ENCODE measurements around the gene KIF3B. TPM values are rescaled to one million over a fixed set of nuclear protein-coding genes. Genes with fewer than 3 reads are reported as not detected.

KIF3B gene
- polyA plus RNA-seq, 1 donor (not counting 4 experiments of a cell fraction or from before 2014, with no cell fraction given): 20.3 TPM

- TF ChIP-seq CTCF (optimal IDR thresholded peaks at IDR 0.05 in 1 of 3, IDR thresholded peaks at IDR 0.05 in 1 of 3, conservative IDR thresholded peaks at IDR 0.05 in 1 of 3; ENCODE audit: extremely low read depth in 1 of 3, insufficient read depth in 2 of 3, low read length in 3 of 3) (no peak), EZH2 (IDR thresholded peaks at IDR 0.05; ENCODE audit: low read length) (no peak)
- Histone ChIP-seq H3K36me3 (ENCODE audit: control insufficient read depth in 2 of 2, extremely low read depth in 1 of 2, insufficient read depth in 2 of 2, low read length in 2 of 2) (peaks cover 0 to 3% of the 10 kb centered on the region in 2 experiments), H3K27ac (ENCODE audit: control insufficient read depth, insufficient read depth, low read length) (no peak overlapping the region), H3K4me1 (ENCODE audit: control insufficient read depth, extremely low read depth, insufficient read depth, low read length) (no peaks in the 10 kb centered on the region), H3K27me3 (ENCODE audit: control insufficient read depth, extremely low read depth, insufficient read depth, low read length) (no peaks in the 10 kb centered on the region), H3K4me2 (ENCODE audit: control insufficient read depth, extremely low read depth, insufficient read depth, low read depth, low read length) (no peak overlapping the region), H3K9ac (ENCODE audit: control insufficient read depth, extremely low read depth, insufficient read depth, low read length) (no peak overlapping the region), H2AFZ (ENCODE audit: control insufficient read depth, low read length) (no peak overlapping the region), H3K79me2 (ENCODE audit: control insufficient read depth, insufficient read depth, low read length) (no peaks in the 10 kb centered on the region), H3K4me3 (ENCODE audit: control insufficient read depth in 2 of 3, extremely low read depth in 1 of 3, insufficient read depth in 2 of 3, low read depth in 1 of 3, low read length in 3 of 3) (no peak overlapping the region), H3K9me3 (ENCODE audit: control insufficient read depth, low read depth, low read length) (no peaks in the 10 kb centered on the region), H4K20me1 (ENCODE audit: control insufficient read depth, extremely low read depth, insufficient read depth, low read length) (no peaks in the 10 kb centered on the region), H3K9me1 (ENCODE audit: control insufficient read depth, extremely low read depth, insufficient read depth, low read length) (no peaks in the 10 kb centered on the region)
- dilution Hi-C loops (cut with MboI; ENCODE audit: extremely low pct_ligation_motif_present, low sequenced_read_pairs): no loop called here
- no peak for FAIRE-seq
- no peak for DNase-seq (ENCODE audit: low read depth, low spot score)
These were observed 26.8 kb downstream of the KIF3B start for GRCh38 chr20:32304131-32304746.

GRCh38 chr20:32312718-32313424 lies 35.4 kb downstream of the KIF3B start:
- no peaks in the 10 kb centered on the region for H3K27me3 ChIP-seq (ENCODE audit: control insufficient read depth, extremely low read depth, insufficient read depth, low read length)
- H3K9ac ChIP-seq (ENCODE audit: control insufficient read depth, extremely low read depth, insufficient read depth, low read length): no peak overlapping the region
- no peaks in the 10 kb centered on the region for H3K9me1 ChIP-seq (ENCODE audit: control insufficient read depth, extremely low read depth, insufficient read depth, low read length)
- no peak for DNase-seq (ENCODE audit: low read depth, low spot score)
- no peak overlapping the region for H2AFZ ChIP-seq (ENCODE audit: control insufficient read depth, low read length)
- TF ChIP-seq EZH2 (IDR thresholded peaks at IDR 0.05; ENCODE audit: low read length): no peak
- TF ChIP-seq CTCF (optimal IDR thresholded peaks at IDR 0.05 in 1 of 3, IDR thresholded peaks at IDR 0.05 in 1 of 3, conservative IDR thresholded peaks at IDR 0.05 in 1 of 3; ENCODE audit: extremely low read depth in 1 of 3, insufficient read depth in 2 of 3, low read length in 3 of 3): no peak
- H3K4me1 ChIP-seq (ENCODE audit: control insufficient read depth, extremely low read depth, insufficient read depth, low read length): no peaks in the 10 kb centered on the region
- no peaks in the 10 kb centered on the region for H3K9me3 ChIP-seq (ENCODE audit: control insufficient read depth, low read depth, low read length)
- H3K79me2 ChIP-seq (ENCODE audit: control insufficient read depth, insufficient read depth, low read length): no peaks in the 10 kb centered on the region
- H4K20me1 ChIP-seq (ENCODE audit: control insufficient read depth, extremely low read depth, insufficient read depth, low read length): no peaks in the 10 kb centered on the region
- dilution Hi-C loops (cut with MboI; ENCODE audit: extremely low pct_ligation_motif_present, low sequenced_read_pairs): no loop called here
- no peak for FAIRE-seq
- no peak overlapping the region for H3K4me3 ChIP-seq (ENCODE audit: control insufficient read depth in 2 of 3, extremely low read depth in 1 of 3, insufficient read depth in 2 of 3, low read depth in 1 of 3, low read length in 3 of 3)
- no peak overlapping the region for H3K4me2 ChIP-seq (ENCODE audit: control insufficient read depth, extremely low read depth, insufficient read depth, low read depth, low read length)
- peaks cover 7 to 12% of the 10 kb centered on the region in 2 experiments for H3K36me3 ChIP-seq (ENCODE audit: control insufficient read depth in 2 of 2, extremely low read depth in 1 of 2, insufficient read depth in 2 of 2, low read length in 2 of 2)
- H3K27ac ChIP-seq (ENCODE audit: control insufficient read depth, insufficient read depth, low read length): no peak overlapping the region

All from keratinocyte (primary cell).